Testis (tissue), 2 donors: Measurements from ENCODE around the gene RLBP1.

Experiments
- CTCF ChIP-seq, 3 experiments: fragments of 450-650 bp in 2 of 3; fragments of 200-600 bp in 1 of 3; sonication (generic) in 1 of 3; IDR thresholded peaks; one replicate each; pipeline ENCODE4 v1.5.1; 2016 to 2019; ENCODE audit warnings: antibody characterized with exemption in 3 of 3, mild to moderate bottlenecking in 2 of 3, moderate library complexity in 1 of 3
- POLR2A ChIP-seq: fragments of 450-650 bp; IDR thresholded peaks from one replicate; pipeline ENCODE4 v1.6.1; 2017; ENCODE audit warnings: antibody characterized with exemption, mild to moderate bottlenecking, moderate library complexity

GRCh38 chr15:89206908-89207331, 14.5 kb downstream of the RLBP1 start:
- TF ChIP-seq CTCF (IDR thresholded peaks at IDR 0.05) (peak; percentile 83 to 95 (median 94)), POLR2A (no peak)
